ENCODE measurements around the gene KIF26B. TPM values are rescaled to one million over a fixed set of nuclear protein-coding genes. Genes with fewer than 3 reads are reported as not detected.

Gene KIF26B
- total RNA-seq, 2 donors from 2014 or later, result 0.78 to 4.6 TPM

DNA sequence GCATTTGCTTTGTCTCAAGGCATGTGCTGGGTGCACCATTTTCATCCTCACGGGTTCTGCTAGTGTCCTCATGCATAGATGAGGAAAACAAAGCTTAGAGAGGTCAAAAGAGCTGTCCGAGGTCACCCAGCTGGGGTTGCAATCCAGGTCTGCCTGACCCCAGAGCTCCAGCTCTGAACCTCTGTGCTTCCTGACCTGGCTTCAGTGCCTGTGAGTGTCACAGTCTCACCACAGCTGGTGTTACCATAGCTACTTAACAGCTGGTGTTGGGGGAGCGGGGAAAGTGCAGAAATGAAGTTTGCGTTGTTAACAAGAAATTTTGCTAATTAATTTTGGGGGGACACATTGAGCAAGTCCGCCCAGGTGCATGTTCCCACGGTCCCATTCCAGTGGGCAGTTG, 328.5 kb downstream of the KIF26B start:
- WGBS, 2 donors, result 42 to 58% methylated on average over 6 of the region's 6 CpGs
- Histone ChIP-seq H3K4me1 (no peaks in the 10 kb centered on the region), H3K4me3 (no peak overlapping the region), H3K36me3 (replicated peaks in 1 of 2; ENCODE audit: insufficient read depth in 1 of 2, low read depth in 2 of 2) (no peaks in the 10 kb centered on the region), H3K27me3 (no peaks in the 10 kb centered on the region), H3K9me3 (no peaks in the 10 kb centered on the region), H3K27ac (no peak overlapping the region)
- intact Hi-C loops (cut with DNase I), result no loop called here
- TF ChIP-seq, protein P1, sequence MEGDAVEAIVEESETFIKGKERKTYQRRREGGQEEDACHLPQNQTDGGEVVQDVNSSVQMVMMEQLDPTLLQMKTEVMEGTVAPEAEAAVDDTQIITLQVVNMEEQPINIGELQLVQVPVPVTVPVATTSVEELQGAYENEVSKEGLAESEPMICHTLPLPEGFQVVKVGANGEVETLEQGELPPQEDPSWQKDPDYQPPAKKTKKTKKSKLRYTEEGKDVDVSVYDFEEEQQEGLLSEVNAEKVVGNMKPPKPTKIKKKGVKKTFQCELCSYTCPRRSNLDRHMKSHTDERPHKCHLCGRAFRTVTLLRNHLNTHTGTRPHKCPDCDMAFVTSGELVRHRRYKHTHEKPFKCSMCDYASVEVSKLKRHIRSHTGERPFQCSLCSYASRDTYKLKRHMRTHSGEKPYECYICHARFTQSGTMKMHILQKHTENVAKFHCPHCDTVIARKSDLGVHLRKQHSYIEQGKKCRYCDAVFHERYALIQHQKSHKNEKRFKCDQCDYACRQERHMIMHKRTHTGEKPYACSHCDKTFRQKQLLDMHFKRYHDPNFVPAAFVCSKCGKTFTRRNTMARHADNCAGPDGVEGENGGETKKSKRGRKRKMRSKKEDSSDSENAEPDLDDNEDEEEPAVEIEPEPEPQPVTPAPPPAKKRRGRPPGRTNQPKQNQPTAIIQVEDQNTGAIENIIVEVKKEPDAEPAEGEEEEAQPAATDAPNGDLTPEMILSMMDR (IDR thresholded peaks at IDR 0.05), result no peak
- TF ChIP-seq POLR2A (IDR thresholded peaks at IDR 0.05), result no peak
- no peak for DNase-seq
- ATAC-seq, result no peak

DNA sequence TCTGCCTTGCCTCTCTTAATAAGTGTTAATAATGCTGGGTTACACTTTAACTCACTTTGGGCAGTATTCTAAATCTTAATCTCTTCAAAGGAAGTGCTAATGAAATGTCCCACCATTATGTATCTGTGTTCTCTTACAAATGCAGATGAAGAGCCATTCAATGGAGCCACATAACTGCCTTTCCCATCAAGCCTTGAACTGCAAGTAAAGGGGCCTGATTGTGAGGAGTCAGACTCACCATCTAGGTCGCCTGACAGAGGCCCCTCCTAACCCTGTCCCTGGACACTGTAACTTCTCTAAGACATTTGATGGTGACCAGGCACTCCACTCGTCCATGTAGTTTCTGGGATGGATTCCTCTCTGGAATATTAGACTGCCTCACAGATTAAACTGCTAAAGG, 329.4 kb downstream of the KIF26B start:
- no peaks in the 10 kb centered on the region for H3K36me3 ChIP-seq (replicated peaks in 1 of 2; ENCODE audit: insufficient read depth in 1 of 2, low read depth in 2 of 2)
- H3K4me3 ChIP-seq, result no peak overlapping the region
- intact Hi-C loops (cut with DNase I), result no loop called here
- H3K9me3 ChIP-seq, result no peaks in the 10 kb centered on the region
- DNase-seq (no peak), ATAC-seq (no peak)
- no peak overlapping the region for H3K27ac ChIP-seq
- no peaks in the 10 kb centered on the region for H3K27me3 ChIP-seq
- 42 to 47% methylated on average over 2 of the region's 2 CpGs for WGBS, 2 donors
- no peaks in the 10 kb centered on the region for H3K4me1 ChIP-seq
- no peak for TF ChIP-seq POLR2A (IDR thresholded peaks at IDR 0.05)

DNA sequence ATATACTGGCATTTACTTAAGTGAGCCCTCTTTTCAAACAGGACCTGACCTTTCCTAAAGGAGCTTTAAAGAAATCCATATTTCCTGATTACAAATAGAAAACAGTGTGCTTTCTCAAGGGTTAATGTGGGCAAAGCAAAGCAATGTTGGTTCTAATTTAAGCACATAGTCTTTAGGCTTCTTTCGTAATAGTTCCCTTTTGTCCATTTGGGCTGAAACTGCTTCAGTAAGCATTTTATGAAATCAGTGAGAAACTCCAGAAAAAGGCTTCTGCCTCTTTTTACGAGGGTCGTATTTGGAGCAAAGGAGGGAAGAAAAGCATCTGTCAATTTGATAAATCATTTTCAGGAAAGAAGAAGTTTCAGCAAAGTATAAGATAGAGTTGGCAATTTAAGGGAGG, 331.2 kb downstream of the KIF26B start:
- no peak for TF ChIP-seq POLR2A (IDR thresholded peaks at IDR 0.05)
- TF ChIP-seq, protein P1 (IDR thresholded peaks at IDR 0.05), result no peak
- intact Hi-C loops (cut with DNase I), result no loop called here
- no peaks in the 10 kb centered on the region for H3K4me1 ChIP-seq
- DNase-seq (no peak), ATAC-seq (no peak)
- no peaks in the 10 kb centered on the region for H3K36me3 ChIP-seq (replicated peaks in 1 of 2; ENCODE audit: insufficient read depth in 1 of 2, low read depth in 2 of 2)
- no peaks in the 10 kb centered on the region for H3K27me3 ChIP-seq
- H3K27ac ChIP-seq, result no peak overlapping the region
- WGBS, 2 donors, result 40 to 59% methylated on average over 3 of the region's 3 CpGs
- H3K4me3 ChIP-seq, result no peak overlapping the region
- no peaks in the 10 kb centered on the region for H3K9me3 ChIP-seq

DNA sequence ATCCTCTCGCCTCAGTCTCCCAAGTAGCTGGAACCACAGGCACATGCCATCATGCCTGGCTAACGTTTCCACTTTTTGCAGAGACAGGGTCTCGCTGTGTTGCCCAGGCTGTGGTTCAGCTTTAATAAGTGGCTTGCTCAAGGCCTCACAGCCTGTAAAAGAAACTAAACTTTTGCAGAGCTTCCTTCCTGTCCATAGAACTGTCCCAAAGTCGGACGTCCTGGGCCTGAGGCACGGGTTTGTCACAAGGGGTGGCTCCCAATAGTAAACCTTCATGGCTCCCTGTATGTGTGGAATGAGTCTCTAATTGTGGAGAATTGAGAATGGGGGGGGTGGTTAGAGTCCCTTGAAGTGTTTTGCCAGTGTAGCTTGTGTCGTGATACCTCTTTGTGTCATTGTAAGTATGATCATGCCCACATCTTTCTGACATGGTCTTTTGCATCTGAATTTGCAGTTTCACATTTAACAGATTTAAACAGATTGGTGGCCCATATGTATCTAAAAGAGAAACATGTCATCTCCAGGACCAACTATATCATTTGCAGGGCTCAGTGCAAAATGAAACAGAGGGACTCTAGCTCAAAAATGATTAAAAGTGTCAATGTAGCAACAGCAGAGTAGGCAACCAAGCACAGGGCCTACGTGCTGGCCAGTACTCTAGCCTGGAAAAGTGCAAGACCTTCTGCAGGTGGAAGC, 332.1 kb downstream of the KIF26B start:
- TF ChIP-seq POLR2A (IDR thresholded peaks at IDR 0.05), result no peak
- TF ChIP-seq, protein P1 (IDR thresholded peaks at IDR 0.05), result no peak
- DNase-seq, result no peak
- no peaks in the 10 kb centered on the region for H3K4me1 ChIP-seq
- intact Hi-C loops (cut with DNase I), result no loop called here
- H3K9me3 ChIP-seq, result no peaks in the 10 kb centered on the region
- 65 to 80% methylated on average over 8 of the region's 8 CpGs for WGBS, 2 donors
- ATAC-seq, result no peak
- H3K4me3 ChIP-seq, result no peak overlapping the region
- H3K27ac ChIP-seq, result no peak overlapping the region
- H3K36me3 ChIP-seq (replicated peaks in 1 of 2; ENCODE audit: insufficient read depth in 1 of 2, low read depth in 2 of 2), result no peaks in the 10 kb centered on the region
- H3K27me3 ChIP-seq, result no peaks in the 10 kb centered on the region

DNA sequence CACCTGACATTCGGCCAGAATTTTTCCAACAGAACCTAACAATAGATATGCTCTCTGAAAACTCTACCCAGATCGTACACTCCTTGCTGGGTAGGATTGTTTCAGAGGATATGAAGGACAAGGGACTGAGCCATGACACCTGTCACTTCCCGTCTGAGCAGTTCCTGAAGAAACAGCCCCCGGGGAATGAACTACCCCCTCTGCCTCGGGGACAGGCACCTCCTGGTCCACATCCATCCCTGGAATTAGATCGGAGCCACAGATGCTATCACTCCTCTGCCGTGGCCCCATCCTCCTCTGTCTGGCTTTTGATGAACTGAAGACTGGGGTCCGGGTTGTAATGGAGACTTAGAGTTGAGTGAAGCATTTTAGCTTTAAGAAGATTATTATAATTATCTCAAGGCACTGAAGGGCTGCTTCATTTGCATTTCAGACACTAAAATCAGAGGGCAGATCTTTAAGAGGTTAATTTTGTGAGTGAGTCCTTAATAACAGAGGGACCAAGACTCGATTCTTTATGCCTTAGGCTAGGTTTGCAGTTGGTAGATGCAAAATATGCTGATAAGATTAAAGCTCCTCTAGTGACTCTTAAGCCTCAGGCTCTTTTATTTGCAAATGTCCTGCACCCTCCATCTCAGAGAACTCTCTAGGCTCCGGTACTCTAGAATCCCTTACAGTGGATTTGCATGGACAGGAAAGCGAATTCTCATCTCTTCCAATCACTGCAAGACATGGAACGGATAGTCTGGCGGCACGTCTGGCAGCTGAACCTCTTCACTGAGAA, 333.8 kb downstream of the KIF26B start:
- H3K9me3 ChIP-seq, result no peaks in the 10 kb centered on the region
- WGBS, 2 donors, result 62 to 73% methylated on average over 14 of the region's 14 CpGs
- H3K4me1 ChIP-seq, result no peaks in the 10 kb centered on the region
- intact Hi-C loops (cut with DNase I), result no loop called here
- TF ChIP-seq, protein P1 (IDR thresholded peaks at IDR 0.05), result no peak
- TF ChIP-seq POLR2A (IDR thresholded peaks at IDR 0.05), result no peak
- no peak overlapping the region for H3K27ac ChIP-seq
- no peak overlapping the region for H3K4me3 ChIP-seq
- no peak for ATAC-seq
- H3K36me3 ChIP-seq (replicated peaks in 1 of 2; ENCODE audit: insufficient read depth in 1 of 2, low read depth in 2 of 2), result no peaks in the 10 kb centered on the region
- DNase-seq, result no peak
- H3K27me3 ChIP-seq, result no peaks in the 10 kb centered on the region

All from body of pancreas (tissue), 4 donors.